ENCODE results near the gene LBX2. TPM values are rescaled to one million over a fixed set of nuclear protein-coding genes. Genes with fewer than 3 reads are reported as not detected.
"Not testable (repeated sequence)": the region's sequence is repeated elsewhere in the genome, so short reads cannot be mapped to it uniquely, and the experiment has no call there.

Gene LBX2
- total RNA-seq, 1 experiment from 2014 or later: 11.4 TPM

GRCh38 chr2:74486141-74486540 is 13.3 kb downstream of the LBX2 start:
- Mint-ChIP-seq H3K36me3 (ENCODE audit: insufficient read depth, unreplicated experiment) (peaks cover 53% of the 10 kb centered on the region), H3K27ac (ENCODE audit: unreplicated experiment) (no peak overlapping the region), H3K27me3 (ENCODE audit: insufficient read depth, unreplicated experiment) (no peaks in the 10 kb centered on the region), H3K4me1 (ENCODE audit: low read depth, unreplicated experiment) (peaks cover 35% of the 10 kb centered on the region), H3K9me3 (ENCODE audit: unreplicated experiment) (no peaks in the 10 kb centered on the region), H3K4me3 (ENCODE audit: unreplicated experiment) (no peak overlapping the region)
- H3K9me3 ChIP-seq: no peaks in the 10 kb centered on the region
- peaks cover 40% of the 10 kb centered on the region for H3K4me1 ChIP-seq
- POLR2A ChIA-PET: interaction anchor here (0.7 kb wide), 1 partner anchor 96 kb away, joined by 4 read pairs; no protein-coding TSS in a partner anchor
- no peak for DNase-seq
- CTCF ChIA-PET: no interaction called here
- H3K27me3 ChIP-seq (replicated peaks; ENCODE audit: control insufficient read depth, insufficient read depth, low read length): no peaks in the 10 kb centered on the region
- no peak overlapping the region for H3K4me3 ChIP-seq (ENCODE audit: low read depth, low read length)
- peaks cover 2% of the 10 kb centered on the region; the same call in 1 of the 2 replicates for H3K36me3 ChIP-seq (ENCODE audit: control insufficient read depth, insufficient read depth, low read length)
- TF ChIP-seq CTCF (IDR thresholded peaks at IDR 0.05; ENCODE audit: insufficient read depth in 1 of 2, low read depth in 1 of 2, low read length in 1 of 2, severe bottlenecking in 1 of 2, unreplicated experiment in 1 of 2): no peak
- intact Hi-C loops (cut with micrococcal nuclease; ENCODE audit: unreplicated experiment): no loop called here
- no TSS peak for BruUV-seq (replicated peaks)

- Histone ChIP-seq H3K4me1 (peaks cover 19% of the 10 kb centered on the region), H3K4me3 (ENCODE audit: low read depth, low read length) (peak overlapping the region; percentile 76)
- not testable (repeated sequence) for H3K9me3 ChIP-seq; H3K27me3 Mint-ChIP-seq (ENCODE audit: insufficient read depth, unreplicated experiment); DNase-seq; H3K27me3 ChIP-seq (replicated peaks; ENCODE audit: control insufficient read depth, insufficient read depth, low read length); BruUV-seq (replicated peaks); H3K36me3 ChIP-seq (ENCODE audit: control insufficient read depth, insufficient read depth, low read length); H3K9me3 Mint-ChIP-seq (ENCODE audit: unreplicated experiment)
- Mint-ChIP-seq H3K27ac (ENCODE audit: unreplicated experiment) (peak overlapping the region; percentile 90), H3K36me3 (ENCODE audit: insufficient read depth, unreplicated experiment) (peaks cover 64% of the 10 kb centered on the region), H3K4me3 (ENCODE audit: unreplicated experiment) (peak overlapping the region; percentile 82), H3K4me1 (ENCODE audit: low read depth, unreplicated experiment) (peaks cover 25% of the 10 kb centered on the region)
- CTCF ChIA-PET: interaction anchor here (1.4 to 1.8 kb wide), 3 partner anchors 18 to 106 kb away, joined by 6 to 8 read pairs (median 8); partner anchors contain the start of gene WBP1
- intact Hi-C loops (cut with micrococcal nuclease; ENCODE audit: unreplicated experiment): loop anchor here (1.0 to 2.0 kb wide), 9 partner anchors 11 to 104 kb away; partner anchors contain the start of genes AUP1, HTRA2, LBX2 and MRPL53
- POLR2A ChIA-PET: interaction anchor here (0.9 kb wide), 1 partner anchor 43 kb away, joined by 3 read pairs; no protein-coding TSS in a partner anchor
Measured at GRCh38 chr2:74483675-74484164, 15.7 kb downstream of the LBX2 start.

- H3K9me3 ChIP-seq: no peaks in the 10 kb centered on the region
- BruUV-seq (replicated peaks): TSS peak; percentile 87
- H3K4me1 Mint-ChIP-seq (ENCODE audit: low read depth, unreplicated experiment): peaks cover 25% of the 10 kb centered on the region
- peak within 1 kb of the TSS; percentile 82 for H3K4me3 Mint-ChIP-seq (ENCODE audit: unreplicated experiment)
- ChIA-PET POLR2A (interaction anchor here (0.8 to 1.3 kb wide), 3 partner anchors 10 to 47 kb away, joined by 3 to 4 read pairs (median 3); partner anchors contain the start of genes AUP1 and HTRA2), CTCF (interaction anchor here (0.6 to 2.0 kb wide), 14 partner anchors 10 to 107 kb away, joined by 3 to 8 read pairs (median 6); partner anchors contain the start of genes MRPL53, PCGF1 and WBP1)
- H3K4me1 ChIP-seq: peaks cover 12% of the 10 kb centered on the region
- TF ChIP-seq CTCF (IDR thresholded peaks at IDR 0.05; ENCODE audit: insufficient read depth in 1 of 2, low read depth in 1 of 2, low read length in 1 of 2, severe bottlenecking in 1 of 2, unreplicated experiment in 1 of 2): peak; percentile 89 to 95
- H3K27me3 Mint-ChIP-seq (ENCODE audit: insufficient read depth, unreplicated experiment): no peaks in the 10 kb centered on the region
- H3K4me3 ChIP-seq (ENCODE audit: low read depth, low read length): peak within 1 kb of the TSS; percentile 76
- peak within 1 kb of the TSS; percentile 90 for H3K27ac Mint-ChIP-seq (ENCODE audit: unreplicated experiment)
- intact Hi-C loops (cut with micrococcal nuclease; ENCODE audit: unreplicated experiment): loop anchor here (1.0 to 2.0 kb wide), 9 partner anchors 11 to 104 kb away; partner anchors contain the start of genes AUP1, HTRA2, LBX2 and MRPL53
- peaks cover 64% of the 10 kb centered on the region for H3K36me3 Mint-ChIP-seq (ENCODE audit: insufficient read depth, unreplicated experiment)
- no peaks in the 10 kb centered on the region for H3K9me3 Mint-ChIP-seq (ENCODE audit: unreplicated experiment)
- peaks cover 3% of the 10 kb centered on the region; the same call in 1 of the 2 replicates for H3K36me3 ChIP-seq (ENCODE audit: control insufficient read depth, insufficient read depth, low read length)
- DNase-seq: peak; percentile 95 to 96
- no peaks in the 10 kb centered on the region for H3K27me3 ChIP-seq (replicated peaks; ENCODE audit: control insufficient read depth, insufficient read depth, low read length)
Measured at GRCh38 chr2:74482801-74483674, 16.4 kb downstream of the LBX2 start, which contains the start of the genes CCDC142 and TTC31. TSS of gene CCDC142 (minus strand) at chr2:74482998. CDS start at chr2:74482837, 161 bp downstream. TSS of gene TTC31 (plus strand) at chr2:74483081. CDS start at chr2:74483096, 15 bp downstream.
